GDM1 (cell line): ENCODE results near the gene OR51B6.
"Not testable (repeated sequence)": the region's sequence is repeated elsewhere in the genome, so short reads cannot be mapped to it uniquely, and the experiment has no call there.

Source experiments
- DNase-seq: peaks from one replicate; lab custom pipeline; 2025; lab: John Stamatoyannopoulos, UW

The OR51B6 gene, protein sequence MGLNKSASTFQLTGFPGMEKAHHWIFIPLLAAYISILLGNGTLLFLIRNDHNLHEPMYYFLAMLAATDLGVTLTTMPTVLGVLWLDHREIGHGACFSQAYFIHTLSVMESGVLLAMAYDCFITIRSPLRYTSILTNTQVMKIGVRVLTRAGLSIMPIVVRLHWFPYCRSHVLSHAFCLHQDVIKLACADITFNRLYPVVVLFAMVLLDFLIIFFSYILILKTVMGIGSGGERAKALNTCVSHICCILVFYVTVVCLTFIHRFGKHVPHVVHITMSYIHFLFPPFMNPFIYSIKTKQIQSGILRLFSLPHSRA

GRCh38 chr11:5351208-5351607 lies at the start of gene OR51B6:
TSS of gene OR51B6 (plus strand) at chr11:5351508. CDS start at chr11:5351508, 0 bp downstream.
- no peak for DNase-seq

GRCh38 chr11:5301846-5302245 lies 49.5 kb upstream of the OR51B6 start, which contains the start of gene OR51B4:
TSS of gene OR51B4 (minus strand) at chr11:5301946. CDS start at chr11:5301946, 0 bp downstream.
- no peak for DNase-seq

GRCh38 chr11:5303626-5304025 lies 47.7 kb upstream of the OR51B6 start:
- no peak for DNase-seq

DNA sequence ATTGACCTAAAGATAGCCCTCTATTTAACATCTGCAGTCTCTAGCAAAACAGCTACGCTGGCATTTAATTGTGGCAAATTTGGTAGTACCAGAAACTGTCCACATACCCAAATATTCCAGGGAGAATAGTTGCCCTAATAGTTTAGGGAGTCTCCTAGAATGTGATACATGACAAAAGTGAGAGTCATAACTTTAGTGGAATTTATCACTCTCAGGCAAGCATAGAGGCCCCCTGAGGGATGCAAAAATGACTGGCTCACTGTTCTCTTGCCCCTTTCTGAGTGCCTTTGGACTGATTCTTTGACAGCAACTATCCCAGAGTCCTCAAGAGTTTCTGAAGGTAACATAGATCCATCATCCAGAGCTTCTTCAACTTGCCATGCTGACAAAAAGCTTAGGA lies 47.3 kb upstream of the OR51B6 start:
- DNase-seq: no peak

- no peak for DNase-seq
Observed at GRCh38 chr11:5307256-5308019, 43.9 kb upstream of the OR51B6 start.

DNA sequence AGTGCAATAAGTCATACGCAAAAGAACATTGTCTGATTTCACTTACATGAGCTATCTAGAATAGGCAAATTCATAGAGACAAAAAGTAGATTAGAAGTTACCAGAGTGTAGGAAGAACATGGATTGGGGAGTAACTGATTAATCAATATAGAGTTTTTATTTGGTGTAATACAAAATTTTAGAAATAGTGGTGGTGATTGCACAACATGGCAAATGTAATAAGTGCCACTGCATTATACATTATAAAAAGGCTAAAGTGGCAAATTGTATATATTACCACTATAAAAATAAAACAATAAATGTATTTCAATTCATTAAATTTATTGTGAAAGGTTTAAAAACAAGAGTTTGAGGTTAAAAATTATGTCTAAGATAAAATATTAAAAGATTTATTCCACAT lies 40.9 kb upstream of the OR51B6 start:
- no peak for DNase-seq

DNA sequence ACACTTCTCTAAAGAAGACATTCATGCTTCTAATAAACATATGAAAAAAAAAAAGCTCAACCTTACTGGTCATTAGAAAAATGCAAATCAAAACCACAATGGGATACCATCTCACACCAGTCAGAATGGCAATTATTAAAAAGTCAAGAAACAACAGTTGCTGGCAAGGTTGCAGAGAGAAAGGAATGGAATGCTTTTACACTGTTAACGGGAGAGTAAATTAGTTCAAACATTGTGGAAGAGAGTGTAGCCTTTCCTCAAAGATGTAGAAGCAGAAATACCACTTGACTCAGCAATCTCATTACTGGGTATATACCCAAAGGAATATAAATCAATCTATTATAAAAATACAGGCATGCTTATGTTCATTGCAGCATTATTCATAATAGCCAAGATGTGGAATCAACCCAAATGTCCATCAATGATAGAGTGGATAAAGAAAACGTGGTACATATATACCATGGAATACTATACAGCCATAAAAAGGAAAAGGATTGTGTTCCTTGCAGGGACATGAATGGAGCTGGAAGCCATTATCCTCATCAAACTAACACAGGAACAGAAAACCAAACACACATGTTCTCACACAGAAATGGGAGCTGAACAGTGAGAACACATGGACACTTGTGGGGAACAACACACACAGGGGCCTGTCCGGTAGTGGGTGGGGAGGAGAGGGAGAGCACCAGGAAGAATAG lies 37.8 kb upstream of the OR51B6 start:
- DNase-seq: not testable (repeated sequence)

DNA sequence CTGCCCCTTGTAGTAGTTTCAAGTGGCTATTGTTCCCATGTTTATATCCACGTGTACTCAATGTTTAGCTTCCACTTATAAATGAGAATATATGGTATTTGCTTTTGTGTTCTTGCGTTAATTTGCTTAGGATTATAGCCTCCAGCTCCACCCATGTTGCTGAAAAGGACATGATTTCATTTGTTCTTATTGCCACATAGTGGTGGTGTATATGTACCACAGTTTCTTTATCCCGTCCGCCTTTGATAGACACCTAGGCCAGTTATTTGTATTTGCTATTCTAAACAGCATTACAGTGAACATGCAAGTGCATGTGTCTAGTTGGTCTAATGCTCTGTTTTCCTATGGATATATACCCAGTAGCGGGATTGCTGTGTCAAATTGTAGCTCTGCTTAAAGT lies 34.0 kb upstream of the OR51B6 start:
- no peak for DNase-seq

- no peak for DNase-seq
Observed at GRCh38 chr11:5324197-5324596, 27.1 kb upstream of the OR51B6 start, which contains the start of gene OR51B2. TSS of gene OR51B2 (minus strand) at chr11:5324297. CDS start at chr11:5324297, 0 bp downstream.

DNA sequence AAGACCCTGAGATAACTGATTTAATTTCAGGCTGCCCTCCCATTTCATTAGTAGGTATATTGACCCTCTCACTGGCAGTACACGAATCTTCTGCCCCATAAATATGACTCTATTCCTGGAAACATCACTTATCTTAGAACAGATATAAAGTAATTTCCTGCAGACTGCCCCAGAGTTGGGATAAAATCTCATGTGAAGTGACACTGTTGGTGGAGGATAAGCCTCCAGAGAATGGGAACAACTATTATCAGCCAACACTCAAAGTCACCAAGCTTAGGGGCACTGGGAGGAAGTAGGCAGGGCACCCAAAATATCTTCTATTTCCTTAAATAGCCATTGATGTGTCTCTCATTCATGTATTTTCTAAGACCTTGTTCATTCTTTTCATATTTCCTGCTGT lies 16.1 kb upstream of the OR51B6 start:
- no peak for DNase-seq

GRCh38 chr11:5336331-5336730 lies 15.0 kb upstream of the OR51B6 start:
- DNase-seq: no peak

DNA sequence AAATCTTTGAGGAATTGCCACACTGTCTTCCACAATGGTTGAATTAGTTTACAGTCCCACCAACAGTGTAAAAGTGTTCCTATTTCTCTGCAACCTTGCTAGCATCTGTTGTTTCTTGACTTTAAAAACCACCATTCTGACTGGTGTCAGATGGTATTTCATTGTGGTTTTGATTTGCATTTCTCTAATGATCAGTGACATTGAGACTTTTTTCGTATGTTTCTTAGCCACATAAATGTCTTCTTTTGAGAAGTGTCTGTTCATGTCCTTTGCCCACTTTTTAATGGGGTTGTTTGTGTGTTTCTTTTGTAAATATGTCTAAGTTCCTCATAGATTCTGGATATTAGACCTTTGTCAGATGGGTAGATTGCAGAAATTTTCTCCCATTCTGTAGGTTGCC lies 14.1 kb upstream of the OR51B6 start:
- not testable (repeated sequence) for DNase-seq

DNA sequence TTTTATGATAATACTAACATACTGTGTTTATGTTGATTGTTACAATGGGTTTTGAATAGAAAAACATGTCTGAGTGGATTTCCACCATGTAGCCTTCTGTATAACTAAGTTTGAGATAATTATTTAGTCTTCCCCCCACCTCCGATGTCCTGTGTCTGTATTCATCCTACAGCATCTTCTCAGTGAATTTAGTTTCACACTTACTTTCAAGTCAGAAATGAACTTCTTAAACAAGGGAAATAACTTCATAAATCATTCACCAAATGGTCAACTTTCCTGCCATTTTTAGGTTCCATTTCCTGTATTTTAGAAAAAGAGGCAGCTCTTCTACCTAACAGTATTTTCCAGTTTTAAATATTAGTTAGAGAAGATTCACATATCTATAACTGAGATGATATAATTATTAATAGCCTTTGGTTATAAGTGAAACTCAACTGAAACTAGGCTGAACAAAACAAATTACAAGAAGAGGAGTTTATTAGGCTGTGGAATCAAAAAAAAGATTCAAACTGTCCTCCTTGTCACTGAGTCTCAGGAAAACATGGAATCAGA lies 11.5 kb upstream of the OR51B6 start:
- DNase-seq: no peak

DNA sequence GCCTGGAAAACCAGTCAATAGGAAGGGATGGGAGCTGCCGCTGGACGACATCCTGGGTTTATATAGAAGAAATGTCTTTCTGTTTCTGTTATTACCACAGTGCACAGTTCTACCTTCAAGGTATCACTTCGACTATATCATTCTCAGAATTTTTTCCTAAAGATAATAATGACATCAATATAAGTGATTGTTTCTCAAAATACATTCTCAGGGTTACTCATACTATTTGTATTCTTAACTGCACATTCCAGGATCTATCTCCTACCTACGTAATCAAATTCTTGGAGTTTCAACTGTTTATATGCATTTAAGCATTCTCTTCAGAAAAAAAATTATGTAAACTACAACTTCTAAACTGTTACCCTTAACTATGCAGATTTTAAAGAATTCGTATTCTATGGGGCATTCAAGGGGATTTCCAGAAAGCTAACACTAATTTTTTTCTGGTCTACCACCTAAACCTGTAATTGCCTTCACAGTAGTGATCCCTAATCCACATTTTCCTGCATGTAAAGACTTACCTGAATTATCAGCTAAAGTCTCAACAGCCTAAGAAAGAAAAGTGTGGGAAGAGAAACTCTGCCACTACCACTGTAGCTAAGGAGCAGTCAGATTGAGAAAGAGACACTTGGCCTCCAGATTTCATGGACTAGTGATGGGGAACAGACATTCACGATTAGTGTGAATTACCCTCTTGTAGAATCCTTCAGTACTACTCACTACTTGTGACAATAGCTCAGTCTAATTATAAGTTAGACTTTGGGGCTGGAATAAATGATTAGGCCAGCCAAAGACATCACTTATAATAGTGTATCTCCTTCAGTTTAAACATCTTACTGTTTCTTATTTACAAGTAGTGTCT lies 7.6 kb upstream of the OR51B6 start, which contains the start of gene OR51B5:
Gene OR51B5 (minus strand): TSS at position 51 of the 862 bp plus-strand sequence. CDS start 0 bp downstream, at position 51.
- no peak for DNase-seq

DNA sequence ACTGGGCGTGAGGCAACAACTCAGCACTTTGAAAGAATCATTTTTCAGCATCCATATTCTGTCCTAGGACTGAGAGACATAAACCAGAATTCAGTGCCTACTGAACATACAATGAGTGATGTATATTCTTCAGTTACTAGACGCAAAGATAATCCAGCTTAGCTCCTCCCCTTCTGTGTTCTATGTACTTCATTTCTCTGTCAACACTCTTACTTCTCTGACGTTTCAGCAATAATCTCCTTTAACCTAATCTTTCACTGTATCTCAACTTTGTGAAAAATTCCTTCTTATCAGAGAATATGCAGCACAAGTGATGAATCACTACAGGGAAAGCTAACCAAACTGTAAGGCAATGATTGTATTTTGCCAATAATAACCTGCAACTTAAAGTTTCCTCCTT lies 5.5 kb upstream of the OR51B6 start:
- DNase-seq: no peak

GRCh38 chr11:5348551-5349194 lies 2.6 kb upstream of the OR51B6 start:
- no peak for DNase-seq

DNA sequence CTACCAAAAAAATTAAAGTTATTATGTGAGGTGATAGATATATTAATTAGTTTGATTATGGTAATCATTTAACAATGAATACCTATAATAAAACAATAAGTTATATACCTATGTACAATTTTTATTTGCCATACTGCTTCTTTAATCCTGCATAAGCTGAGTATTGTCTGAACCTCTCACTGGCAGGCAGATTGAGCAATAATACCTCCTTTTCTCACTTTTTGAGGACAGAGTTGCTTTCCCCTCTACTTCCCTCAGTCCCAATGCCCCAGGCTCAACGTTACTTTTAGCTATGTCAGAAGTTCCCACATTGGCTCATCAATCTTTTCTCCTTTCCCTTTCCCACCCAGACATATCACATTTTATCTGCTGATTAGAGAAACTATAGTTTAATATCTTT lies 1.8 kb upstream of the OR51B6 start:
- DNase-seq: no peak

DNA sequence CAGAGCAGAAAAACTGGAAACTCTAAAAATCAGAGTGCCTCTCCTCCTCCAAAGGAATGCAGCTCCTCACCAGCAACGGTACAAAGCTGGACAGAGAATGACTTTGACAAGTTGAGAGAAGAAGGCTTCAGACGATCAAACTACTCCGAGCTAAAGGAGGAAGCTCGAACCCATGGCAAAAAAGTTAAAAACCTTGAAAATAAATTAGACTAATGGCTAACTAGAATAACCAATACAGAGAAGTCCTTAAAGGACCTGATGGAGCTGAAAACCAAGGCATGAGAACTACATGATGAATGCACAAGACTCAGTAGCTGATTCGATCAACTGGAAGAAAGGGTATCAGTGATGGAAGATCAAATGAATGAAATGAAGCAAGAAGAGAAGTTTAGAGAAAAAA lies 4.7 kb downstream of the OR51B6 start:
- DNase-seq: not testable (repeated sequence)

GRCh38 chr11:5362017-5362625 lies 10.8 kb downstream of the OR51B6 start:
- DNase-seq: no peak

GRCh38 chr11:5363679-5364078 lies 12.4 kb downstream of the OR51B6 start:
- no peak for DNase-seq
